GM18520 (cell line): Measurements from ENCODE around the gene FEM1B.

Experiments used
- ATAC-seq: cut with Tn5 transposase; IDR thresholded peaks from one replicate; pipeline ENCODE4 v1.9.1; 2021; ENCODE audit not compliant: unreplicated experiment

The FEM1B gene

GRCh38 chr15:68305420-68305871, 27.9 kb downstream of the FEM1B start:
- ATAC-seq, result no peak

- no peak for ATAC-seq
These were observed 29.8 kb downstream of the FEM1B start for GRCh38 chr15:68307131-68307928.

- no peak for ATAC-seq
These were observed 31.5 kb downstream of the FEM1B start for GRCh38 chr15:68309024-68309423.

- no peak for ATAC-seq
These were observed 32.7 kb downstream of the FEM1B start for GRCh38 chr15:68310178-68310803.

GRCh38 chr15:68310804-68311463, 33.4 kb downstream of the FEM1B start:
- ATAC-seq, result no peak

GRCh38 chr15:68311464-68311835, 33.9 kb downstream of the FEM1B start:
- ATAC-seq, result no peak

- ATAC-seq, result no peak
These were observed 34.5 kb downstream of the FEM1B start for GRCh38 chr15:68311859-68312557.

- no peak for ATAC-seq
These were observed 35.2 kb downstream of the FEM1B start for GRCh38 chr15:68312701-68313204.

GRCh38 chr15:68313501-68314410, 36.2 kb downstream of the FEM1B start:
- no peak for ATAC-seq

- ATAC-seq, result no peak
These were observed 37.0 kb downstream of the FEM1B start for GRCh38 chr15:68314563-68314962.

GRCh38 chr15:68315035-68315434, 37.5 kb downstream of the FEM1B start:
- no peak for ATAC-seq

- ATAC-seq, result no peak
These were observed 38.0 kb downstream of the FEM1B start for GRCh38 chr15:68315495-68316031.

GRCh38 chr15:68316061-68316804, 38.7 kb downstream of the FEM1B start:
- ATAC-seq, result no peak

GRCh38 chr15:68317281-68318007, 39.9 kb downstream of the FEM1B start:
- ATAC-seq, result no peak

- ATAC-seq, result no peak
These were observed 40.7 kb downstream of the FEM1B start for GRCh38 chr15:68318008-68318835.

GRCh38 chr15:68318931-68319909, 41.7 kb downstream of the FEM1B start:
- ATAC-seq, result no peak
